HG02571 (cell line): Measurements from ENCODE around the gene TCN2.
"Not testable (repeated sequence)": the region's sequence is repeated elsewhere in the genome, so short reads cannot be mapped to it uniquely, and the experiment has no call there.

Experiments used
- ATAC-seq: cut with Tn5 transposase; IDR thresholded peaks from one replicate; pipeline ENCODE4 v1.9.1; 2021; ENCODE audit warnings: mild to moderate bottlenecking, moderate library complexity; ENCODE audit not compliant: unreplicated experiment

TCN2 gene

GRCh38 chr22:30575859-30576258 lies 31.1 kb upstream of the TCN2 start:
- ATAC-seq, result no peak

GRCh38 chr22:30578481-30578880 lies 28.5 kb upstream of the TCN2 start:
- ATAC-seq, result no peak

GRCh38 chr22:30580896-30581295 lies 26.1 kb upstream of the TCN2 start:
- ATAC-seq, result no peak

GRCh38 chr22:30582051-30582450 lies 24.9 kb upstream of the TCN2 start:
- no peak for ATAC-seq

GRCh38 chr22:30582788-30583545 lies 24.0 kb upstream of the TCN2 start:
- ATAC-seq, result no peak

GRCh38 chr22:30584441-30584840 lies 22.5 kb upstream of the TCN2 start:
- ATAC-seq, result no peak

GRCh38 chr22:30586414-30586813 lies 20.6 kb upstream of the TCN2 start:
- no peak for ATAC-seq

GRCh38 chr22:30591191-30591587 lies 15.8 kb upstream of the TCN2 start:
- no peak for ATAC-seq

- peak; percentile 90 for ATAC-seq
Measured at GRCh38 chr22:30591588-30592359, 15.2 kb upstream of the TCN2 start, which contains the start of gene PES1. Gene PES1, minus strand, starts transcription at chr22:30591910. Its CDS starts 77 bp downstream, at chr22:30591833.

- ATAC-seq, result not testable (repeated sequence)
Measured at GRCh38 chr22:30592360-30592713, 14.6 kb upstream of the TCN2 start.

GRCh38 chr22:30596199-30596598 lies 10.8 kb upstream of the TCN2 start:
- ATAC-seq, result no peak

GRCh38 chr22:30596886-30597285 lies 10.1 kb upstream of the TCN2 start:
- no peak for ATAC-seq

GRCh38 chr22:30598986-30599385 lies 8.0 kb upstream of the TCN2 start:
- ATAC-seq, result no peak

GRCh38 chr22:30600921-30601320 lies 6.1 kb upstream of the TCN2 start:
- no peak for ATAC-seq

- no peak for ATAC-seq
Measured at GRCh38 chr22:30601464-30601863, 5.5 kb upstream of the TCN2 start.

- ATAC-seq, result no peak
Measured at GRCh38 chr22:30602049-30602448, 4.9 kb upstream of the TCN2 start.

- ATAC-seq, result no peak
Measured at GRCh38 chr22:30603801-30604200, 3.2 kb upstream of the TCN2 start.

- ATAC-seq, result no peak
Measured at GRCh38 chr22:30604723-30605122, 2.3 kb upstream of the TCN2 start.

- no peak for ATAC-seq
Measured at GRCh38 chr22:30605449-30606110, 1.4 kb upstream of the TCN2 start.

- no peak for ATAC-seq
Measured at GRCh38 chr22:30607300-30607930, 441 bp downstream of the TCN2 start.

GRCh38 chr22:30607939-30608338 lies 965 bp downstream of the TCN2 start:
- no peak for ATAC-seq
